Inflammatory macrophage treated with lipopolysaccharide for 1 hour (primary cell): Measurements from ENCODE around the gene DACH2.

Source experiments
- DNase-seq, 2 donors: peaks; one replicate each; pipeline ENCODE4 v3.0.0-alpha.2; 2020 to 2022

The DACH2 gene

GRCh38 chrX:86329174-86329573 lies 180.9 kb downstream of the DACH2 start:
- DNase-seq, result no peak

DNA sequence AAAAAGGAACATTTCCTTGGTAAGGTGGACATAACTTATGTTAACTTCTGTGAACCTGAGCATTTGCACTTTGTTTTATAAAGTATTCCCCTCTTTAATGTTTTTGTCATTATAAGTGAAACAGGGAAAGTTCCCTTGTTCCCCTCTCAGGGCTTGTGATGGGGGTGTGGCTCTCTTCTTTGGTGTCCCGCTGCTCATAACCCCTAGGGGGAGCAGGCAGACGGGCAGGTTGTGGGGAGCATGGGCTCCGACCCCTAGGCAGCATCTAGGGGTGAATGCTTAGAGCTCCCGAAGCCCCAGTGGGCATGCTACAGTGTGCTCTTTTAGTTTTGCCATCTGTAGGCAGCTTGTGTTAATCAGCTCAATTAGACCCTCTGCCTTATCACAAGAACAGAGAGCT lies 200.4 kb downstream of the DACH2 start:
- no peak for DNase-seq

GRCh38 chrX:86349115-86349514 lies 200.9 kb downstream of the DACH2 start:
- no peak for DNase-seq

DNA sequence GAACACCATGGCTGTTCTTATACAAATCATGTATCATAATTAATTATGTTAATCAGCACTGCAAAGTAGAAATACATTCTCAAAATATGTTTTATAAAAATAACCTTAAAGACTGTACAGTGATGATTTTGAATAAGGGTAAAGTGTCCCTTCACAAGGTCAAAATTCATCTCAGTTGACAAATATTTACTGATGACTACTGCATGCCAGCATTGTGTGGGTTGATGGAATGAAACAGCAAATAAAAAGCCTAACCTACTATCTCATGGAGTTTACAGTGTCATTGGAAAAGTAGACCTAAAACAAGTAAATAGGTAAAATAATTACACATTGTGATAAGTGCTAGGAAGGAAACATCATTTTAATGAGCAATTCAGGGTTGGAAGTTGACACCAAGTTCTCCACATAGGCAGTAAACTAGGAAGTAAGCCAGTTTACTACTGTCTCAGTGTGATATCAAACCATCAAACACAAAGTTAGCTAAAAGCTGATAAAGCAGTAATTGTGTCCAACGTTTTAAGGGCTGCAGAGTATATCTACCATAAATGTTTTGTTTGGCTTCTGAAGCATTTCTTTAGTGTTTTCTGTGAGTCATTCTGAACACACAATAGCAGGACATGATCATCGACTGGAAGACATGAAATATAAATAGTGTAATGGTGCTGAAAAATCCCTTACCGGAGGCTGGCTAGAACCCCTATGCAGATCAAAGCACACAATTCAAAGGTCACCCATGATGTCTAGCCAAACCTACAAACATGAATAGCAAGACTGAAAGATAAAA lies 221.8 kb downstream of the DACH2 start:
- no peak for DNase-seq

DNA sequence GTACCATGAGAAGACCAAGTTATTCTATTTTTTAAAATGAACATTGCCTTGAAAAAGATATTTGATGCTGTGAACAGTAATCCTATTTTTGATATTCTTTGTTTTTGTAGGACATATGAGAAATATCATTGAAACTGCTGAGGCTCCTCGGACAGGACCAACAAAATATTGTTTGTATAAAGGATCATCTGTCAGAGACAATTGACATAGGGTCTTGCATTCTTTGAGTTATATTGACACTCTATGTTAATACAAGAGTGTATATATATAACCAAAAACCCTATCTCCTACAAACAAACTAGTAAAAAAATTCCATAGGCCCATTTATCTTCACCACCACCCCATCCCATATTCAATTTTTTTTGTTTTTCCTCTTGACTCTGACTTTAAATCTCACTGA lies 222.7 kb downstream of the DACH2 start:
- DNase-seq, result no peak

GRCh38 chrX:86379209-86379608 lies 231.0 kb downstream of the DACH2 start:
- DNase-seq, result no peak

- no peak for DNase-seq
Measured at GRCh38 chrX:86383681-86384540, 235.7 kb downstream of the DACH2 start.

GRCh38 chrX:86407371-86407770 lies 259.1 kb downstream of the DACH2 start:
- DNase-seq, result no peak

DNA sequence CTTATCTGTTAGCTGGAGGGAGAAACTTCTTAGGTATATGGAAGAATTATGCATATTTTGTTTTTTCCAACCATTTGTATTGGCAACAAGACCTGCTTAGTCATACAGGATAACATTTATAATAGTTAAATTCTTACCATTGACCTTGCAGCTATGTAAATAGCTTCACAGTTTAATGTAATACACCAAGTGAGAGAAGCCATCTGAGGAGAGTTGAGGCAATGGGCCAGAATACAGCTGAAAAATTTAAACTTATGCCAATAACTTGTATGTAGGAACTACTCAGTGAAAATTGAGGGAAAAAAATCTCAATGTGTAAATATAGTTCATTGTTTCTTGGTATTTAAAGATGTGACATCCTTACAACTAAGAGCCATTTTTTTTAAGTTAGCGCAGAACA lies 273.5 kb downstream of the DACH2 start:
- DNase-seq, result no peak

GRCh38 chrX:86436116-86436515 lies 287.9 kb downstream of the DACH2 start:
- DNase-seq, result no peak

DNA sequence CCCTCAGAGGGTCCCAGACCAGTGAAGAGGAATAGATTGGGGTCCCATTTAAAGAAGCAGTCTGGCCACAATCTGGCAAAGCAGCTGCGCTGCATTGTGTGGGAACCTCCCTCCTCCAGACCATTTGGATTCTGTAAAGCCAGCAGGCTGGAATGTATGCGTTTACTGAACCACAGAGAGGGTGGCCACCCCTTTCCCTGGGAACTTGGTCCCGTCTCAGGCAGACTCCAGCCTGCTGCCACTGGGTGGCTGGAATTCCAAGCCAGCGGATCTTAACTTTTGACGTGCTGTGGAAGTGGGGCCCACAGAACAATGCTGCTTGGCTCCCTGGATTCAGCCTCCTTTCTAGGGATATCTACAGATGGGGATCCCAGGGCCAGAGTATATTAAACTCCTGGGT lies 307.2 kb downstream of the DACH2 start:
- no peak for DNase-seq

- no peak for DNase-seq
Measured at GRCh38 chrX:86460760-86461159, 312.5 kb downstream of the DACH2 start.

DNA sequence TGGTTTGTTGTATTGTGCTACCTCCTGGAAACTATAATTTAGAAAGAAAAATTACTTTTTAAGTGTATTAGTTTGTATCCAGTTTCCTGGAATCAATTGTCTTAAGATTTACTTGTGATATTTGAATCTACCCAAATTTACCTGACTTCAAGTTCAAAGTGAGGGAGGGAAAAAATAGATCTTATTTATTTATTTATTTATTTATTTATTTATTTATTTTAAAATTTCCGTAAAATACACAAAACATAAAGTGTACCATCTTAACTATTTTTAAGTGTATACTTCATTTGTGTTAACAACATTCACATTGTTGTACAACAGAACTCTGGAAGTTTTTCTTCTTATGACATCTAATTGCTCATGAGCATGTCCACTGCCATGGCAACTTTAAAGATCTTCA lies 356.0 kb downstream of the DACH2 start:
- DNase-seq, result no peak

GRCh38 chrX:86507331-86507730 lies 359.1 kb downstream of the DACH2 start:
- no peak for DNase-seq

- DNase-seq, result no peak
Measured at GRCh38 chrX:86579777-86580176, 431.5 kb downstream of the DACH2 start.

DNA sequence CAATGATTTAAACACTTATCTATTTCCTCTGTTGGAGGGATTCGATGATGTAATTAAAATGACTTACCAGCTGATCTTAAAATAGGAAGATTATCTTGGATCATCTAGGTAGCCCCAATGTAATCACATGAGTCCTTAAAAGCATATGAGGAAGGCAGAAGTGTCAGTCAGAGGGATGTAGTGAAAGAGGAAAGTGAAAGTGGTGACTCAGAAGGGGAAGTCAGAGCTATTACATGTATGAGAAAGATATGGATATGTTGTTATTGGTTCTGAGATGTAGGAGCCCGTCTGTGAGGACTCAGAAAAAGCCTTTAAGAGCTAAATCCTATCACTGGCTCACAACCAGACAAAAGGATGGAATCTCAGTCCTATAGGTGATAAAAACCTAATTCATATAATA lies 456.4 kb downstream of the DACH2 start:
- DNase-seq, result peak; percentile 1

DNA sequence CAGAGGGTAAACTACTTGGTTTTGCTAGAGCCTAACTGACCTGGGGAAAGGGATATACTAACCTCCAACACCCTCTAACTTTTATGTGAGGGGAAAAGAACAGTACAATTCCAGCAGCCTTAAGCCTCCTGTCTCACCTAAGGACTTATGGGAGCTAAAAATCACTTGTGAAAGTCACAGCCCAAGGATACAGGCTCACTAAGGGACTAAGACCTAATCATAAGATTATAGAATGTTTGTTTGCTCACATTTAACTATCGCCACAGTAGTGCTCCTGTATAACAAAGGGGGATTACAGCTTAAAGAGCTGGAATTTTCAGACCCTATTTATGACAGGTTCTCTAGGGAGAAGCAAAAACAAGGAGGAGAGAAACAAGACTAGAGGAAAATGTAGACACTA lies 548.7 kb downstream of the DACH2 start:
- no peak for DNase-seq

- DNase-seq, result no peak
Measured at GRCh38 chrX:86711531-86712180, 563.4 kb downstream of the DACH2 start.

- DNase-seq, result no peak
Measured at GRCh38 chrX:86714441-86714840, 566.2 kb downstream of the DACH2 start.

GRCh38 chrX:86724277-86724676 lies 576.0 kb downstream of the DACH2 start:
- no peak for DNase-seq

DNA sequence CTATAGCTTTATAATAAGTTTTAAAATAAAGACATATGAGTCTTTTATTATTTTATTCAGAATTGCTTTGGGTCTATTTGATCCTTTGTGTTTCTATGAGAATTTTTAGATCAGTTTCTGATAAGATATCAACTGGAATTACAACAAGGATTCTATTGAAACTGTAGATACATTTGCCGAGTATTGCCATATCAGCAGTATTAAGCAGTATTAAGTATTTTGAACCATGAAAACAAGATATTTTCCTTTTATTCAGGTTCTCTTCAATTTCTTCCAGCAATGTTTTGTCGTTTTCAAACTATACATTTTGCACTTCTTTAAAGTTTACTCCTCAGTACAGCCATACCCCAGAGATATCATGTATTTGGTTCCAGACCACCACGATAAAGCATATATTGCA lies 598.8 kb downstream of the DACH2 start:
- DNase-seq, result no peak

- no peak for DNase-seq
Measured at GRCh38 chrX:86805241-86805640, 657.0 kb downstream of the DACH2 start.

- no peak for DNase-seq
Measured at GRCh38 chrX:86806786-86807185, 658.5 kb downstream of the DACH2 start.

DNA sequence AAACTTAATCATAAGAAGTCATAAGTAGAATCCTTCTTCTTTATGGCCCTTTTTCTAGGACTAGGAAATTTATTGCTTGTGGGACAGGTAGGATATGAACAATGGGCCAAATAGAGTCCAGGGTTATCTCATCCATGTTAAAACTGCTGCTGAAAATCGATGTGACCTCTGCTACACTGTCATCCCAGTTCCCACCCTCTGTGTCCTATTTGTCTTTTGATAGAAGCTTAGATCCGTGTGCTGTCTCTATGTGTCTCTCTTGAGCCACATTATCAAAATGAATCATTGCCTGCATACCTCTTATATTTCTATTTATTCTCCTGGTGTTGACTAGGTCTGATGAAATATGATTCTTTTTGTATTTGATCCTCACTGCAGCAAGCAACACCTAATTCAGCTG lies 661.4 kb downstream of the DACH2 start:
- DNase-seq, result no peak
